Lower lobe of right lung (tissue), 2 donors: Measurements from ENCODE around the gene ASPM. TPM values are rescaled to one million over a fixed set of nuclear protein-coding genes. Genes with fewer than 3 reads are reported as not detected.

Experiments
- ATAC-seq, 2 donors: fragments of 200-7000 bp; cut with Tn5 transposase; one replicate each; pipeline ENCODE4 v1.9.1; 2020 to 2022; ENCODE audit warnings: mild to moderate bottlenecking in 2 of 2, moderate library complexity in 2 of 2
- DNase-seq: peaks from one replicate; pipeline ENCODE4 v3.0.0-alpha.2; 2020
- H3K27ac ChIP-seq: fragments of 200-600 bp; one replicate; pipeline ENCODE4 v1.8.0; 2022
- H3K27me3 ChIP-seq: fragments of 200-600 bp; one replicate; pipeline ENCODE4 v1.8.0; 2022; ENCODE audit warnings: low read depth
- H3K36me3 ChIP-seq: fragments of 200-600 bp; one replicate; pipeline ENCODE4 v1.8.0; 2022; ENCODE audit warnings: mild to moderate bottlenecking
- H3K4me1 ChIP-seq: fragments of 200-600 bp; one replicate; pipeline ENCODE4 v1.8.0; 2022
- H3K4me3 ChIP-seq: fragments of 200-600 bp; one replicate; pipeline ENCODE4 v1.8.0; 2022; ENCODE audit warnings: mild to moderate bottlenecking
- H3K9me3 ChIP-seq: fragments of 200-600 bp; one replicate; pipeline ENCODE4 v1.8.0; 2022
- CTCF ChIP-seq: fragments of 200-600 bp; IDR thresholded peaks from one replicate; pipeline ENCODE4 v1.8.0; 2022; ENCODE audit warnings: antibody characterized with exemption, mild to moderate bottlenecking
- intact Hi-C: fragments of 100-400 bp; cut with DNase I; formaldehyde crosslinking; loops from one replicate; pipeline ENCODE4 v1.11.0; 2022
- total RNA-seq: library from RNA; stranded (reverse); fragmentation: NEBNext Ultra II Directional; extraction: Animal tissue kit (Norgen Biotek cat#: 25700); gene quantifications from one replicate; pipeline ENCODE4 v1.2.1, GENCODE V29; 2021
- donor health status: DM: no; HTN: yes; CAD: no; lungs with severe emphysema.

The ASPM gene
- total RNA-seq, 1 donor from 2014 or later, result 1.6 TPM

- Histone ChIP-seq H3K4me3 (no peak overlapping the region), H3K36me3 (peaks cover 35% of the 10 kb centered on the region), H3K4me1 (no peaks in the 10 kb centered on the region), H3K27ac (no peak overlapping the region), H3K27me3 (no peaks in the 10 kb centered on the region), H3K9me3 (no peaks in the 10 kb centered on the region)
- DNase-seq, result no peak
- TF ChIP-seq CTCF, result no peak
- intact Hi-C loops, result no loop called here
- no peak for ATAC-seq
Observed at GRCh38 chr1:197171531-197171930, 25.1 kb upstream of the ASPM start.

- Histone ChIP-seq H3K4me3 (no peak overlapping the region), H3K9me3 (no peaks in the 10 kb centered on the region), H3K27ac (no peak overlapping the region), H3K36me3 (peaks cover 28% of the 10 kb centered on the region), H3K4me1 (no peaks in the 10 kb centered on the region), H3K27me3 (no peaks in the 10 kb centered on the region)
- TF ChIP-seq CTCF, result no peak
- ATAC-seq (no peak), DNase-seq (no peak)
- intact Hi-C loops, result no loop called here
Observed at GRCh38 chr1:197170538-197170937, 24.1 kb upstream of the ASPM start.

- peaks cover 34% of the 10 kb centered on the region for H3K36me3 ChIP-seq
- H3K4me1 ChIP-seq, result no peaks in the 10 kb centered on the region
- no peak overlapping the region for H3K27ac ChIP-seq
- no peaks in the 10 kb centered on the region for H3K27me3 ChIP-seq
- intact Hi-C loops, result no loop called here
- no peak for DNase-seq
- no peak overlapping the region for H3K4me3 ChIP-seq
- ATAC-seq, result no peak
- no peaks in the 10 kb centered on the region for H3K9me3 ChIP-seq
- no peak for TF ChIP-seq CTCF
Observed at GRCh38 chr1:197159461-197159860, 13.0 kb upstream of the ASPM start.

- Histone ChIP-seq H3K27me3 (no peaks in the 10 kb centered on the region), H3K4me3 (no peak overlapping the region), H3K36me3 (peaks cover 23% of the 10 kb centered on the region), H3K9me3 (no peaks in the 10 kb centered on the region), H3K27ac (no peak overlapping the region), H3K4me1 (no peaks in the 10 kb centered on the region)
- intact Hi-C loops, result no loop called here
- DNase-seq, result no peak
- no peak for ATAC-seq
- TF ChIP-seq CTCF, result no peak
Observed at GRCh38 chr1:197156692-197157091, 10.2 kb upstream of the ASPM start.

GRCh38 chr1:197152662-197153061 lies 6.2 kb upstream of the ASPM start:
- TF ChIP-seq CTCF, result no peak
- Histone ChIP-seq H3K27me3 (no peaks in the 10 kb centered on the region), H3K9me3 (no peaks in the 10 kb centered on the region), H3K4me1 (no peaks in the 10 kb centered on the region), H3K27ac (no peak overlapping the region), H3K4me3 (no peak overlapping the region), H3K36me3 (no peaks in the 10 kb centered on the region)
- DNase-seq, result no peak
- intact Hi-C loops, result no loop called here
- ATAC-seq, result no peak

GRCh38 chr1:197151185-197151584 lies 4.7 kb upstream of the ASPM start:
- intact Hi-C loops, result no loop called here
- no peak for DNase-seq
- Histone ChIP-seq H3K9me3 (no peaks in the 10 kb centered on the region), H3K4me3 (no peak overlapping the region), H3K4me1 (no peaks in the 10 kb centered on the region), H3K27me3 (no peaks in the 10 kb centered on the region), H3K36me3 (no peaks in the 10 kb centered on the region), H3K27ac (no peak overlapping the region)
- no peak for ATAC-seq
- TF ChIP-seq CTCF, result no peak
